ENCODE data around the gene IGF1.

IGF1 gene

GRCh38 chr12:102484428-102484958 lies 4.1 kb upstream of the IGF1 start:
- no peak overlapping the region for H3K4me3 ChIP-seq (ENCODE audit: control insufficient read depth, low read depth, low read length)
- peak; percentile 55 for DNase-seq (ENCODE audit: low read depth)
- TF ChIP-seq CTCF (IDR thresholded peaks at IDR 0.05; ENCODE audit: control insufficient read depth, insufficient read depth, low read depth, low read length, missing control alignments): peak; percentile 81

GRCh38 chr12:102484017-102484416 lies 3.7 kb upstream of the IGF1 start:
- H3K4me3 ChIP-seq (ENCODE audit: control insufficient read depth, low read depth, low read length): no peak overlapping the region
- DNase-seq (ENCODE audit: low read depth): no peak
- TF ChIP-seq CTCF (IDR thresholded peaks at IDR 0.05; ENCODE audit: control insufficient read depth, insufficient read depth, low read depth, low read length, missing control alignments): no peak

- no peak for TF ChIP-seq CTCF (IDR thresholded peaks at IDR 0.05; ENCODE audit: control insufficient read depth, insufficient read depth, low read depth, low read length, missing control alignments)
- DNase-seq (ENCODE audit: low read depth): no peak
- H3K4me3 ChIP-seq (ENCODE audit: control insufficient read depth, low read depth, low read length): no peak overlapping the region
Measured at GRCh38 chr12:102483466-102483865, 3.1 kb upstream of the IGF1 start.

- DNase-seq (ENCODE audit: low read depth): no peak
- no peak overlapping the region for H3K4me3 ChIP-seq (ENCODE audit: control insufficient read depth, low read depth, low read length)
- no peak for TF ChIP-seq CTCF (IDR thresholded peaks at IDR 0.05; ENCODE audit: control insufficient read depth, insufficient read depth, low read depth, low read length, missing control alignments)
Measured at GRCh38 chr12:102481705-102482425, 1.5 kb upstream of the IGF1 start.

GRCh38 chr12:102479939-102480338 lies 424 bp downstream of the IGF1 start:
- no peak overlapping the region for H3K4me3 ChIP-seq (ENCODE audit: control insufficient read depth, low read depth, low read length)
- no peak for TF ChIP-seq CTCF (IDR thresholded peaks at IDR 0.05; ENCODE audit: control insufficient read depth, insufficient read depth, low read depth, low read length, missing control alignments)
- no peak for DNase-seq (ENCODE audit: low read depth)

GRCh38 chr12:102479099-102479885 lies 1.1 kb downstream of the IGF1 start:
- TF ChIP-seq CTCF (IDR thresholded peaks at IDR 0.05; ENCODE audit: control insufficient read depth, insufficient read depth, low read depth, low read length, missing control alignments): no peak
- no peak for DNase-seq (ENCODE audit: low read depth)
- H3K4me3 ChIP-seq (ENCODE audit: control insufficient read depth, low read depth, low read length): no peak overlapping the region
